GM12801 (cell line): ENCODE data around the gene RALGAPA2.

Experiments used
- CTCF ChIP-seq: IDR thresholded peaks from one replicate; pipeline ENCODE4 v1.5.1; 2011; ENCODE audit warnings: control low read depth; ENCODE audit not compliant: insufficient read length; ENCODE audit errors: extremely low read depth

RALGAPA2 gene

GRCh38 chr20:20573797-20574196 is 138.6 kb downstream of the RALGAPA2 start:
- no peak for TF ChIP-seq CTCF

- no peak for TF ChIP-seq CTCF
Observed at GRCh38 chr20:20571068-20571780, 141.2 kb downstream of the RALGAPA2 start.

GRCh38 chr20:20568604-20569205 is 143.7 kb downstream of the RALGAPA2 start:
- TF ChIP-seq CTCF: no peak

- no peak for TF ChIP-seq CTCF
Observed at GRCh38 chr20:20567712-20568111, 144.7 kb downstream of the RALGAPA2 start.

- no peak for TF ChIP-seq CTCF
Observed at GRCh38 chr20:20566516-20566915, 145.9 kb downstream of the RALGAPA2 start.

- no peak for TF ChIP-seq CTCF
Observed at GRCh38 chr20:20564279-20564678, 148.2 kb downstream of the RALGAPA2 start.

GRCh38 chr20:20562507-20562906 is 149.9 kb downstream of the RALGAPA2 start:
- no peak for TF ChIP-seq CTCF
